ENCODE measurements around the gene NFKBIE.

Gene NFKBIE

DNA sequence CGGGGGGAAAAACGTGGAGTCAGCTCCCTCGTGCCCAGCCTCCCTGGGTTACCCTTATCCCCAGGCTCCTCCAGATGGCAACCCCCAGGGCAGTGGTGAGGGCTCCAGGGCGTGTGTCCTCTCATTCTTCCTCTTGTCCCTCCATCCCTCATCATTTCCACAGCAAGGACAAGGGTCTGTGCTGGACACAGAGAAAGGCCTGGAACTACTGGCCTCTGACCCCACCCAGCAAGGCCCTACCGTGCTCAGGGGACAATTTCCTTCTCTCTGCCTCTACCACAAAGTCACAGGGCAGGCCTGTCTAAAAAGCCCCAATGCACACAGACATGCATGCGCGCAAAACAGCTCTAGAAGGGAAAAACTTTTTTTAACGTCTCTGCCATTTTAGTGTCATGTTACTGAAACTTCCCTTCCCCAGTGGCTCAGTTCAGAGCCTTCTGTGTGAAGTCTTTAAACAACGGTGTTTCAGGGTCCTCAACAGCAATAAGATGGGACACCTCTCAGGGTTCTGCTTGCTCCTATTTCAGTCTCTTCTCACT is 7.0 kb downstream of the NFKBIE start:
- no peaks in the 10 kb centered on the region for H3K27me3 Mint-ChIP-seq
- H3K27ac Mint-ChIP-seq: peak overlapping the region in 1 of 2 donors; percentile 74
- H3K9me3 Mint-ChIP-seq: no peaks in the 10 kb centered on the region
- DNase-seq: no peak
- ATAC-seq: no peak
- H3K4me3 Mint-ChIP-seq: peak overlapping the region; percentile 72 to 82
- H3K4me1 Mint-ChIP-seq: peaks cover 88% of the 10 kb centered on the region

- DNase-seq (no peak), ATAC-seq (peak; percentile 18)
- H3K27ac Mint-ChIP-seq: peak overlapping the region; percentile 74 to 79
- H3K4me1 Mint-ChIP-seq: peaks cover 88% of the 10 kb centered on the region
- H3K27me3 Mint-ChIP-seq: no peaks in the 10 kb centered on the region
- no peaks in the 10 kb centered on the region for H3K9me3 Mint-ChIP-seq
- peak overlapping the region; percentile 72 to 82 for H3K4me3 Mint-ChIP-seq
Measured at GRCh38 chr6:44257753-44258324, 7.5 kb downstream of the NFKBIE start.

DNA sequence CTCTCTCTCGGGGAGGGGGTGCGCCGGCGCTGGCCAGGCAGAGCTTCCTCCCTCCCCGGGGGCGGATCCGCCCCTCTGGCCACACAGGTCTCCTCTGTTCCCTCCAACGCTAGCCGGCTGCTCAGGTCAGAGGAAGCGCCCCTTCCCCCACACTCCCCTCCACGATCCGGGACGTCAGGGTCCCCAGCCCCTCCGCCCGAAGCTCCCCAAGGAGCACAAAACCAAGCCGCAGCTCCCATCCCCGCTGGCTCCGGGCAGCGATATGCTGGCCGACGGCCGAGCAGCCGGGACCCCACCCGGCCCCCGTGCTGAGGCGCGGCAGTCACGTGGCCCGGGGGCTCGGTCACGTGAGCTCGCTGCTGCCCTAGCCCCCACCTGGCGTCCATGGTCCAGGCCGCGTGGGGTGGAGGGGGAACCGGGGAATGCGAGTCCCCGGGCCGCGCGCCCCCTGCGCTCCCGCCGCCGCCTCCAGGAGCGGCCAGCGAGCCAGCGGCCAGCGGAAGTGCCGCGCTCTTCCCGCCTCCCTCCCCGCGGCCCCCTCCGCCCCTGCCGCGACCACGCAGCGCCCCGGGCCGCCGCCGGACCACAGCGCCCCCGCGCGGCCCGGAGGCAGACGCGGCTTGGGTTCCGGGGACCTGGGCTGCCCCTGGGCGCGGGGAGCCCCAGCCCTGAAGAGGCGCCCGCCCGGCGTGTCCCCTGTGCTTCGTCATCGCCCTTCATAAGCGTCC is 8.2 kb downstream of the NFKBIE start, which contains the start of gene SLC35B2:
SLC35B2 (minus strand) TSS at position 504 of the 728 bp plus-strand sequence; CDS start at position 386, 118 bp downstream.
- Mint-ChIP-seq H3K4me1 (peaks cover 86% of the 10 kb centered on the region), H3K4me3 (peak within 1 kb of the TSS; percentile 90 to 94), H3K27me3 (no peaks in the 10 kb centered on the region), H3K27ac (peak within 1 kb of the TSS; percentile 83 to 97), H3K9me3 (no peaks in the 10 kb centered on the region)
- DNase-seq (peak; percentile 77 to 82), ATAC-seq (peak; percentile 84)

GRCh38 chr6:44256775-44257024 is 8.7 kb downstream of the NFKBIE start:
- peak; percentile 41 for ATAC-seq
- Mint-ChIP-seq H3K9me3 (no peaks in the 10 kb centered on the region), H3K27ac (peak overlapping the region; percentile 83 to 97), H3K4me1 (peaks cover 85% of the 10 kb centered on the region), H3K4me3 (peak overlapping the region; percentile 90 to 94), H3K27me3 (no peaks in the 10 kb centered on the region)
- DNase-seq: no peak

GRCh38 chr6:44255871-44256774 is 9.2 kb downstream of the NFKBIE start:
- Mint-ChIP-seq H3K4me1 (peaks cover 85% of the 10 kb centered on the region), H3K27ac (peak overlapping the region; percentile 83 to 97), H3K27me3 (no peaks in the 10 kb centered on the region), H3K4me3 (peak overlapping the region; percentile 90 to 94), H3K9me3 (no peaks in the 10 kb centered on the region)
- ATAC-seq: peak; percentile 16
- peak in 1 of 2 donors; percentile 26 for DNase-seq

DNA sequence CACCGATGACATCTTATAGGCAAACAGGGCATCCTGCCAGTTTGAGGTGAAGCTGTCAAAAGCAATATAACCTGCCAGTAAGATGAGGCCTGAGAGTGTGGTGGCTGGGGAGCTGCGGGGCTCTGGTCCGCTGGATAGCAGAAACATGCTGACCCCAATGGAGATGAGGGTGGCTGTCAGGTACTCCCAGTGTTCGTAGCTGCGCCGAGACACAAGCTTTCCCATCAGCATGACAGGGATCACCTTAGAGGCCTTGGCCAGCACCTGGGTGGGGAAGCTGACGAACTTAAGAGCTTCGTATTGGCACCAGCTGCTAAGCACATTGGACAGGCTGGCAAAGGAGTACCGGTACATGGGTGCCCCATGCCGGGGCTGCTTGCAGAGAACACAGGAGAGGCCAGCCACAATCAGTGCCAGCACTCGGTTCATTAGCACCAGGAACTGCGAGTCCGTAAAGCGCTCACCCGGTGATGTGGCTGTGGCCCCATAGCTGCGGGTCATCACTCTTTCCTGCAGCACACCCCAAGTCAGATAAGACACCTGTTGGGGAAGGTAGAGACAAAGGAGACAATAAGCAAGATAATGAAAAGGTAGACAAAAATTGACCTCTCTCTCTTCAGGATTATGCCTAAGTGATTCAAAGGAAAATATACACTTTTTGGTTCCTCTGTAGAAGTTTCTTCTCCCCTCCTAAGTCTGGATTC is 10.1 kb downstream of the NFKBIE start:
- H3K27me3 Mint-ChIP-seq: no peaks in the 10 kb centered on the region
- H3K4me3 Mint-ChIP-seq: peak overlapping the region; percentile 90 to 94
- H3K27ac Mint-ChIP-seq: peak overlapping the region; percentile 79 to 97
- H3K9me3 Mint-ChIP-seq: no peaks in the 10 kb centered on the region
- no peak for ATAC-seq
- H3K4me1 Mint-ChIP-seq: peaks cover 85% of the 10 kb centered on the region
- peak; percentile 28 to 43 for DNase-seq

GRCh38 chr6:44254191-44255104 is 10.9 kb downstream of the NFKBIE start:
- Mint-ChIP-seq H3K27me3 (no peaks in the 10 kb centered on the region), H3K4me3 (peak overlapping the region; percentile 31 to 90), H3K4me1 (peaks cover 89% of the 10 kb centered on the region), H3K9me3 (no peaks in the 10 kb centered on the region), H3K27ac (peak overlapping the region; percentile 29 to 97)
- DNase-seq (no peak), ATAC-seq (no peak)

DNA sequence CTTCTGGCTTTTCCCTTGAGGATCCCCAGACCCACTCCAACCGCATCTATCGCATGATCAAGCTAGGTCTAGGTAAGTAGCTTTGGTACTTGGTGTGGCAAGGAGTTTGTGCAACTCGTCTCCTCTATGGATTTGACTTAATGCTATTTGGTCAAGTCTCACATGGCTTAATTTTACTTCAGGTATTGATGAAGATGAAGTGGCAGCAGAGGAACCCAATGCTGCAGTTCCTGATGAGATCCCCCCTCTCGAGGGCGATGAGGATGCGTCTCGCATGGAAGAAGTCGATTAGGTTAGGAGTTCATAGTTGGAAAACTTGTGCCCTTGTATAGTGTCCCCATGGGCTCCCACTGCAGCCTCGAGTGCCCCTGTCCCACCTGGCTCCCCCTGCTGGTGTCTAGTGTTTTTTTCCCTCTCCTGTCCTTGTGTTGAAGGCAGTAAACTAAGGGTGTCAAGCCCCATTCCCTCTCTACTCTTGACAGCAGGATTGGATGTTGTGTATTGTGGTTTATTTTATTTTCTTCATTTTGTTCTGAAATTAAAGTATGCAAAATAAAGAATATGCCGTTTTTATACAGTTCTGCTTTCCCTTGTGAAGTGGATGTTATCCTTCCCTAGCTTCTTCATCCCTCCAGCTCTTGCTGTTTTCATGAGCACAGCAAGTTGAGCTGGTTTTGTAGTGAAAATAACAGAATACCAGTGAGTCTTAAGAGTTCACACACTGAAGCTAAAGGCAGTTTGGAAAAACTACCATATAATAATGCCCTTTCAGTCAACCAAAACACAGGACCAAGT is 11.8 kb downstream of the NFKBIE start:
- H3K27ac Mint-ChIP-seq: peak overlapping the region in 1 of 2 donors; percentile 97
- no peaks in the 10 kb centered on the region for H3K9me3 Mint-ChIP-seq
- DNase-seq: peak; percentile 57 to 64
- no peak for ATAC-seq
- no peak overlapping the region for H3K4me3 Mint-ChIP-seq
- H3K4me1 Mint-ChIP-seq: peaks cover 92% of the 10 kb centered on the region
- no peaks in the 10 kb centered on the region for H3K27me3 Mint-ChIP-seq

GRCh38 chr6:44251576-44252524 is 13.5 kb downstream of the NFKBIE start:
- Mint-ChIP-seq H3K27me3 (no peaks in the 10 kb centered on the region), H3K4me1 (peaks cover 98% of the 10 kb centered on the region), H3K9me3 (no peaks in the 10 kb centered on the region), H3K4me3 (peak overlapping the region; percentile 13 to 40), H3K27ac (peak overlapping the region; percentile 54 to 100)
- ATAC-seq (no peak), DNase-seq (no peak)

DNA sequence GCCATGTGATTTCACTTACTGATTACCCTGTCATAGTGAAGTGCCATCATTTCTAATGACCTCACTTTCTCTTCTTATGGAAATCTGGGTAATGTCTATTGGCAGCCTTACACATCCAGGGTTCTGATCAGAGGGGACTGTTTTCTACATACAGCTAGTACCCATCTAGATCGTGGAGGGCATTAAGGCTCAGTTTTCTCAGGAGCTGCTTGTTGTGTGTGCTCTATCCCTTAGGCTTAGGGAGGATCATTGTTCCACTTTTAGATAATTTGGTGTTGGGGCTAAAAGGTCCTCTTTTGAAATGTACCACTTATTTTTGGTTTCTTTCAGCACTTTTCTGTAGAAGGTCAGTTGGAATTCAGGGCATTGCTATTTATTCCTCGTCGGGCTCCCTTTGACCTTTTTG is 14.6 kb downstream of the NFKBIE start:
- Mint-ChIP-seq H3K4me1 (peaks cover 92% of the 10 kb centered on the region), H3K27ac (peak overlapping the region in 1 of 2 donors; percentile 100), H3K4me3 (peak overlapping the region; percentile 17 to 99), H3K27me3 (no peaks in the 10 kb centered on the region), H3K9me3 (no peaks in the 10 kb centered on the region)
- DNase-seq: no peak
- no peak for ATAC-seq

DNA sequence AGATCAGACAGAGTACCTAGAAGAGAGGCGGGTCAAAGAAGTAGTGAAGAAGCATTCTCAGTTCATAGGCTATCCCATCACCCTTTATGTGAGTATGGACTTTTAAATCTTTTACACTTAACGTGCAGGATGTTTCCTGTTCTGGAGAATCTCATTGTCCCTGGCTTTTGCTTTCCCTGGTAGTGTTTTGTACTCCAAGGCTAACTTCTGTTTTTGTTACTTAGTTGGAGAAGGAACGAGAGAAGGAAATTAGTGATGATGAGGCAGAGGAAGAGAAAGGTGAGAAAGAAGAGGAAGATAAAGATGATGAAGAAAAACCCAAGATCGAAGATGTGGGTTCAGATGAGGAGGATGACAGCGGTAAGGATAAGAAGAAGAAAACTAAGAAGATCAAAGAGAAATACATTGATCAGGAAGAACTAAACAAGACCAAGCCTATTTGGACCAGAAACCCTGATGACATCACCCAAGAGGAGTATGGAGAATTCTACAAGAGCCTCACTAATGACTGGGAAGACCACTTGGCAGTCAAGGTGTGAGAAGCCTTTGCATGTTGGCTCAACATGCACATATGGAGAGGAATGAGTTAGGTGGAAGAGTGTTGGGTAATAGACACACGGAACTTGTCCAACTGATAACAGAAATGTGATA is 15.2 kb downstream of the NFKBIE start:
- H3K4me1 Mint-ChIP-seq: peaks cover 92% of the 10 kb centered on the region
- peak overlapping the region; percentile 16 to 100 for H3K27ac Mint-ChIP-seq
- ATAC-seq: no peak
- no peaks in the 10 kb centered on the region for H3K9me3 Mint-ChIP-seq
- H3K27me3 Mint-ChIP-seq: no peaks in the 10 kb centered on the region
- DNase-seq: no peak
- H3K4me3 Mint-ChIP-seq: peak overlapping the region; percentile 99

- H3K27me3 Mint-ChIP-seq: no peaks in the 10 kb centered on the region
- peaks cover 84% of the 10 kb centered on the region for H3K4me1 Mint-ChIP-seq
- no peak for DNase-seq
- no peaks in the 10 kb centered on the region for H3K9me3 Mint-ChIP-seq
- peak overlapping the region; percentile 99 for H3K4me3 Mint-ChIP-seq
- no peak for ATAC-seq
- peak overlapping the region; percentile 100 for H3K27ac Mint-ChIP-seq
Measured at GRCh38 chr6:44249082-44249748, 16.1 kb downstream of the NFKBIE start.

All from stimulated activated naive CD8-positive, alpha-beta T cell treated with anti-CD3 and anti-CD28 coated beads, Interleukin-15, amount 100 ng/mL, for 72 hours (primary cell).